Neural cell (in vitro differentiated cells): ENCODE results near the gene KRTAP10-9. TPM values are rescaled to one million over a fixed set of nuclear protein-coding genes. Genes with fewer than 3 reads are reported as not detected.

ENCODE experiments used
- H2AFZ ChIP-seq: fragments of 200-600, 300-800 bp; sonication (generic), shearing (Covaris generic); 2 replicates; pipeline ENCODE4 v1.6.0; 2014; ENCODE audit warnings: low read depth, mild to moderate bottlenecking, antibody characterized with exemption, low read length, moderate library complexity
- H3F3A ChIP-seq: fragments of 200-600 bp; shearing (Covaris generic); 2 replicates; pipeline ENCODE4 v1.6.1; 2016; ENCODE audit warnings: mild to moderate bottlenecking, moderate library complexity, mixed read lengths, antibody characterized with exemption, low read length; ENCODE audit not compliant: insufficient read depth, poor library complexity, severe bottlenecking
- H3K27ac ChIP-seq: fragments of 200-600, 300-800 bp; sonication (generic), shearing (Covaris generic); 2 replicates; pipeline ENCODE4 v1.5.1; 2014; ENCODE audit warnings: mild to moderate bottlenecking, low read length, moderate library complexity
- H3K27me3 ChIP-seq: fragments of 300-800, 200-600 bp; sonication (generic), shearing (Covaris generic); 2 replicates; pipeline ENCODE4 v1.6.0; 2014; ENCODE audit warnings: mild to moderate bottlenecking, low read depth, low read length, moderate library complexity; ENCODE audit not compliant: insufficient read depth
- H3K36me3 ChIP-seq: fragments of 300-800, 200-600 bp; sonication (generic), shearing (Covaris generic); 2 replicates; pipeline ENCODE4 v1.5.1; 2014; ENCODE audit warnings: mild to moderate bottlenecking, antibody characterized with exemption, low read length, moderate library complexity; ENCODE audit not compliant: insufficient read depth
- H3K4me2 ChIP-seq: fragments of 300-800, 200-600 bp; sonication (generic), shearing (Covaris generic); 2 replicates; pipeline ENCODE4 v1.6.0; 2014; ENCODE audit warnings: mild to moderate bottlenecking, low read length
- H3K4me3 ChIP-seq: fragments of 300-800, 200-600 bp; sonication (generic), shearing (Covaris generic); 2 replicates; pipeline ENCODE4 v1.5.1; 2014; ENCODE audit warnings: mild to moderate bottlenecking, low read length, moderate library complexity
- H3K79me2 ChIP-seq: fragments of 200-600 bp; shearing (Covaris generic); replicated peaks from 2 replicates; pipeline ENCODE4 v1.6.0; 2014; ENCODE audit warnings: mild to moderate bottlenecking, low read length, moderate library complexity; ENCODE audit not compliant: insufficient read depth
- H3K9ac ChIP-seq: fragments of 300-800, 200-600 bp; sonication (generic), shearing (Covaris generic); 2 replicates; pipeline ENCODE4 v1.6.1; 2016; ENCODE audit warnings: mild to moderate bottlenecking, low read length, mixed read lengths
- H3K9me2 ChIP-seq: fragments of 200-600 bp; shearing (Covaris generic); 2 replicates; pipeline ENCODE4 v1.6.1; 2016; ENCODE audit warnings: mild to moderate bottlenecking, low read length, mixed read lengths; ENCODE audit not compliant: insufficient read depth
- H3K9me3 ChIP-seq: fragments of 200-600, 300-800 bp; sonication (generic), shearing (Covaris generic); 2 replicates; pipeline ENCODE4 v1.6.1; 2016; ENCODE audit warnings: mild to moderate bottlenecking, mixed run types, low read length, moderate library complexity, mixed read lengths
- H4K20me1 ChIP-seq: fragments of 200-600 bp; shearing (Covaris generic); 2 replicates; pipeline ENCODE4 v1.6.1; 2016; ENCODE audit warnings: mild to moderate bottlenecking, mixed run types; ENCODE audit not compliant: insufficient read depth
- EP300 ChIP-seq: fragments of 450-650 bp; conservative IDR thresholded peaks from 2 replicates; pipeline ENCODE4 v1.6.1; 2014; ENCODE audit warnings: antibody characterized with exemption, mild to moderate bottlenecking, moderate library complexity; ENCODE audit not compliant: poor library complexity, severe bottlenecking
- EZH2 ChIP-seq: fragments of 200-600, 300-800 bp; shearing (Covaris generic), sonication (generic); IDR thresholded peaks from 2 replicates; pipeline ENCODE4 v1.6.1; 2014; ENCODE audit warnings: antibody characterized with exemption, low read length, borderline replicate concordance, mild to moderate bottlenecking; ENCODE audit not compliant: insufficient read depth, poor library complexity, severe bottlenecking
- MXI1 ChIP-seq: fragments of 450-650 bp; conservative IDR thresholded peaks from 2 replicates; pipeline ENCODE4 v1.6.1; 2014; ENCODE audit warnings: antibody characterized with exemption, mild to moderate bottlenecking; ENCODE audit not compliant: poor library complexity, severe bottlenecking
- POLR2AphosphoS5 ChIP-seq: IDR thresholded peaks from 2 replicates; pipeline ENCODE4 v1.6.1; 2012
- RAD21 ChIP-seq: fragments of 450-650 bp; conservative IDR thresholded peaks from 2 replicates; pipeline ENCODE4 v1.6.1; 2014; ENCODE audit warnings: antibody characterized with exemption, mild to moderate bottlenecking, moderate library complexity
- REST ChIP-seq: IDR thresholded peaks from 2 replicates; pipeline ENCODE4 v1.6.1; 2012; ENCODE audit warnings: borderline replicate concordance
- SMC3 ChIP-seq: fragments of 450-650 bp; conservative IDR thresholded peaks from 2 replicates; pipeline ENCODE4 v1.6.1; 2014; ENCODE audit warnings: antibody characterized with exemption, mild to moderate bottlenecking, moderate library complexity; ENCODE audit not compliant: poor library complexity
- TAF1 ChIP-seq: IDR thresholded peaks from 2 replicates; pipeline ENCODE4 v1.6.1; 2012; ENCODE audit warnings: low read depth
- polyA plus RNA-seq: library from polyadenylated mRNA; depleted of rRNA; stranded (reverse); fragments of >200 nt; gene quantifications from 2 replicates; pipeline ENCODE4 v1.2.3, GENCODE V29; 2014
- TF ChIP-seq, protein P1 (sequence below): fragments of 450-650 bp; IDR thresholded peaks from 2 replicates; pipeline ENCODE4 v1.5.1; 2014; ENCODE audit warnings: antibody characterized with exemption, mild to moderate bottlenecking, moderate library complexity; ENCODE audit not compliant: poor library complexity, severe bottlenecking

Gene KRTAP10-9
- polyA plus RNA-seq, 1 donor from 2014 or later, result not detected

- H3K27me3 ChIP-seq, result no peaks in the 10 kb centered on the region
Measured at GRCh38 chr21:44603109-44603875, 23.6 kb upstream of the KRTAP10-9 start.

GRCh38 chr21:44603911-44604310 lies 23.0 kb upstream of the KRTAP10-9 start:
- Histone ChIP-seq H3K9me3 (peaks cover 4% of the 10 kb centered on the region), H3K36me3 (no peaks in the 10 kb centered on the region), H3K4me2 (no peak overlapping the region)
- no peak for TF ChIP-seq POLR2AphosphoS5
- TF ChIP-seq EP300, result no peak
- TF ChIP-seq, protein P1, sequence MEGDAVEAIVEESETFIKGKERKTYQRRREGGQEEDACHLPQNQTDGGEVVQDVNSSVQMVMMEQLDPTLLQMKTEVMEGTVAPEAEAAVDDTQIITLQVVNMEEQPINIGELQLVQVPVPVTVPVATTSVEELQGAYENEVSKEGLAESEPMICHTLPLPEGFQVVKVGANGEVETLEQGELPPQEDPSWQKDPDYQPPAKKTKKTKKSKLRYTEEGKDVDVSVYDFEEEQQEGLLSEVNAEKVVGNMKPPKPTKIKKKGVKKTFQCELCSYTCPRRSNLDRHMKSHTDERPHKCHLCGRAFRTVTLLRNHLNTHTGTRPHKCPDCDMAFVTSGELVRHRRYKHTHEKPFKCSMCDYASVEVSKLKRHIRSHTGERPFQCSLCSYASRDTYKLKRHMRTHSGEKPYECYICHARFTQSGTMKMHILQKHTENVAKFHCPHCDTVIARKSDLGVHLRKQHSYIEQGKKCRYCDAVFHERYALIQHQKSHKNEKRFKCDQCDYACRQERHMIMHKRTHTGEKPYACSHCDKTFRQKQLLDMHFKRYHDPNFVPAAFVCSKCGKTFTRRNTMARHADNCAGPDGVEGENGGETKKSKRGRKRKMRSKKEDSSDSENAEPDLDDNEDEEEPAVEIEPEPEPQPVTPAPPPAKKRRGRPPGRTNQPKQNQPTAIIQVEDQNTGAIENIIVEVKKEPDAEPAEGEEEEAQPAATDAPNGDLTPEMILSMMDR, result no peak
- TF ChIP-seq RAD21, result no peak
- TF ChIP-seq REST, result no peak
- no peak for TF ChIP-seq EZH2
- no peak for TF ChIP-seq TAF1

More at GRCh38 chr21:44603109-44603875, 23.6 kb upstream of the KRTAP10-9 start:
- TF ChIP-seq EP300 (no peak), RAD21 (no peak), EZH2 (no peak), REST (no peak), TAF1 (no peak), SMC3 (no peak), POLR2AphosphoS5 (no peak), MXI1 (no peak)
- TF ChIP-seq, protein P1, result no peak
- Histone ChIP-seq H3F3A (no peaks in the 10 kb centered on the region), H3K36me3 (no peaks in the 10 kb centered on the region), H4K20me1 (no peaks in the 10 kb centered on the region), H3K27ac (no peak overlapping the region), H3K9ac (no peak overlapping the region), H3K4me3 (no peak overlapping the region), H3K4me2 (no peak overlapping the region), H3K9me2 (no peaks in the 10 kb centered on the region), H2AFZ (no peak overlapping the region), H3K79me2 (no peaks in the 10 kb centered on the region), H3K9me3 (peaks cover 4% of the 10 kb centered on the region)

More at GRCh38 chr21:44603911-44604310, 23.0 kb upstream of the KRTAP10-9 start:
- Histone ChIP-seq H3K79me2 (no peaks in the 10 kb centered on the region), H4K20me1 (no peaks in the 10 kb centered on the region), H3K27me3 (no peaks in the 10 kb centered on the region), H2AFZ (no peak overlapping the region), H3K9me2 (no peaks in the 10 kb centered on the region), H3F3A (no peaks in the 10 kb centered on the region), H3K4me3 (no peak overlapping the region), H3K27ac (no peak overlapping the region), H3K9ac (no peak overlapping the region)
